Heart left ventricle (tissue), 13 donors: ENCODE results near the gene CBLL1.

Source experiments
- CTCF ChIP-seq, 12 donors: fragments of 200-600 bp; sonication (generic) in 4 of 12; IDR thresholded peaks; one replicate each; pipeline versions ENCODE4 v1.5.0 to v1.8.0; 2018 to 2022; ENCODE audit warnings: antibody characterized with exemption in 12 of 12, mild to moderate bottlenecking in 5 of 12
- POLR2A ChIP-seq, 2 donors: fragments of 450-650 bp; IDR thresholded peaks; one replicate each; pipeline ENCODE4 v1.6.1; 2017; ENCODE audit warnings: antibody characterized with exemption in 2 of 2, mild to moderate bottlenecking in 2 of 2, moderate library complexity in 2 of 2
- donor health status: ischemic (EF 13 %, LVEDD 7.1; RV severe dilation, severe dysfunction).
- donor health status: DM: no; HTN: yes; CAD: no.
- donor health status: DM: no; HTN: no; CAD: no.
- donor health status: ischemic (EF 25% LVEDD 6.9; RV normal size, moderate dysfunction).
- donor health status: ischemic (EF 25% LVEDD 5.7; RV mildly dilated, moderate dysfunction).
- donor health status: ischemic (EF 35%, LVEDD 5.7; RV mildly dilated, moderate dysfunction).
- donor health status: nonischemic (EF 11% LVEDD 7.7; RV severe dilation, severe dysfunction).
- donor health status: DM: yes; HTN: yes; CAD: no.
- donor health status: PGD.
- donor health status: ischemic (EF 29% LVEDD 5.4; RV normal size, mild dysfunction).
- donor health status: nonischemic (EF 23%, LVEDD 6.1; RV moderate dilation, normal function).

- TF ChIP-seq POLR2A (IDR thresholded peaks at IDR 0.05) (no peak), CTCF (IDR thresholded peaks at IDR 0.05) (no peak)
Observed at GRCh38 chr7:107718456-107719193, 25.3 kb upstream of the CBLL1 start.
